ENCODE results near the gene ZC3H12A.

The ZC3H12A gene

GRCh38 chr1:37468037-37468436 is 6.3 kb upstream of the ZC3H12A start:
- in situ Hi-C loops (cut with HindIII; ENCODE audit: low pct_ligation_motif_present, low sequenced_read_pairs), result no loop called here
- H3K4me3 ChIP-seq (ENCODE audit: low read depth, low read length), result no peak overlapping the region
- DNase-seq, result no peak
- TF ChIP-seq, protein P1, sequence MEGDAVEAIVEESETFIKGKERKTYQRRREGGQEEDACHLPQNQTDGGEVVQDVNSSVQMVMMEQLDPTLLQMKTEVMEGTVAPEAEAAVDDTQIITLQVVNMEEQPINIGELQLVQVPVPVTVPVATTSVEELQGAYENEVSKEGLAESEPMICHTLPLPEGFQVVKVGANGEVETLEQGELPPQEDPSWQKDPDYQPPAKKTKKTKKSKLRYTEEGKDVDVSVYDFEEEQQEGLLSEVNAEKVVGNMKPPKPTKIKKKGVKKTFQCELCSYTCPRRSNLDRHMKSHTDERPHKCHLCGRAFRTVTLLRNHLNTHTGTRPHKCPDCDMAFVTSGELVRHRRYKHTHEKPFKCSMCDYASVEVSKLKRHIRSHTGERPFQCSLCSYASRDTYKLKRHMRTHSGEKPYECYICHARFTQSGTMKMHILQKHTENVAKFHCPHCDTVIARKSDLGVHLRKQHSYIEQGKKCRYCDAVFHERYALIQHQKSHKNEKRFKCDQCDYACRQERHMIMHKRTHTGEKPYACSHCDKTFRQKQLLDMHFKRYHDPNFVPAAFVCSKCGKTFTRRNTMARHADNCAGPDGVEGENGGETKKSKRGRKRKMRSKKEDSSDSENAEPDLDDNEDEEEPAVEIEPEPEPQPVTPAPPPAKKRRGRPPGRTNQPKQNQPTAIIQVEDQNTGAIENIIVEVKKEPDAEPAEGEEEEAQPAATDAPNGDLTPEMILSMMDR (IDR thresholded peaks at IDR 0.05; ENCODE audit: low read depth, low read length, missing control alignments), result no peak
- H3K27ac ChIP-seq, result no peak overlapping the region
- H3K36me3 ChIP-seq (replicated peaks), result no peaks in the 10 kb centered on the region
- no peaks in the 10 kb centered on the region for H3K27me3 ChIP-seq (replicated peaks)

DNA sequence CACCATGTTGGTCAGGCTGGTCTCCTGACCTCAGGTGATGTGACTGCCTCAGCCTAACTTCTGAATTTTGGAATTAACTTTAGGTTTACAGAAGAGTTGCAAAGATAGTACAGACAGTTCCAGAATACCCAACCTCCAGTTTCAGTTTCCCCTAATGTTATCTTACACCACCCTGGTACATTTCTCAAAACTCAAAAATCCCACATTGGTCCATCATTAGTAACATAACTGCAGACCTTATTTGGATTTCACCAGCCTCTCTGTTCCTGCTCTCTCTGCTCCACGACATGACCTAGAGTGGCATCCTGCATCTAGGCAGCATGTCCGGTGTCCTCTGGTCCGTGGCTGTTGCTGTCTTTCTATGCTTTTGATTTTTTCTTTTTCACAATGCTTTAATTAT is 5.0 kb upstream of the ZC3H12A start:
- DNase-seq, result no peak
- Histone ChIP-seq H3K36me3 (replicated peaks) (no peaks in the 10 kb centered on the region), H3K27me3 (replicated peaks) (no peaks in the 10 kb centered on the region), H3K27ac (no peak overlapping the region), H3K4me3 (ENCODE audit: low read depth, low read length) (no peak overlapping the region)
- in situ Hi-C loops (cut with HindIII; ENCODE audit: low pct_ligation_motif_present, low sequenced_read_pairs), result no loop called here
- TF ChIP-seq, protein P1 (IDR thresholded peaks at IDR 0.05; ENCODE audit: low read depth, low read length, missing control alignments), result no peak

DNA sequence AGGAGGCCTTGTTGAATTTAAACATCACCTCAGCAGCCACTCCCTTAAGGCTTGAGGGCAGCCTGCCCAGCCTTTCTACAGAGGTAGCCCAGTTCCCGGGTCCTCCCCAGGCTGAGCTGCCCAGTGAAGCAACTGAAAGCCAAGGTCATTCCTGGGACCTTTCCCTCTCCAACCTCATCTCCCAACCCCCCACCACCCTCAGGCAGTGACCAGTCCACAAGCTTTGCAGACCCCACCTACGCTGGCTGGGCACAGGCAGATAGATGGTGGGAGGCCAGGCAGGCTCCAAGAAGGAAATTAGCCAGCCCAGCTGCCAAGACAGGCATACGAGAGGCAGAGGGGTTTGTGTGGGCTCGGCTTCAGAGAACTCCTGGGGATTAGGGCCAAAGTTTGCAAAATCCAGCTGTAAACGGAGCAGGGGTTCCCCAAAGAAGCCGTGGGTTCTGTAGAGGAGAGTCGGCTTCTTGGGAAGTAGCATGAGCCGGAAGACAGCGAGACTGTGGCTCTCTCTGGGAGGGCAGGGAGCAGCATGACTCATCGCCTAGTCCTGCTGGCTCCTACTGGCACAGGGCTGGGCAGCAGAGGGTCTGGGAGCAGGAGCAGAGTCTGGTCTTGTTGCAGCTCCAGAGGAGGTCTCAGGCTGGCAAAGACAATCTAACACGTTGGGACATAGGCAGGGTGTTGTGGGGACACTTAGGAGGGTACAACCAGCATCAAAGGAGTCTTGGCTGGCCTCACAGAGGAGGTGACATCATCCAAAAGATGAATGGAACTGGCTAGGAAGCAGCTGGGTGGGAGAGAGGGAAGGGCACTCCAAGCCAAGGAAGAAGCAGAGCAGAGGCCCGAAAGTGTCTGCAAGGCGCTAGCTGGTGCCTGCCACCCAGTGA is 2.8 kb upstream of the ZC3H12A start:
- peak overlapping the region; percentile 26 for H3K4me3 ChIP-seq (ENCODE audit: low read depth, low read length)
- no peaks in the 10 kb centered on the region for H3K27me3 ChIP-seq (replicated peaks)
- TF ChIP-seq, protein P1 (IDR thresholded peaks at IDR 0.05; ENCODE audit: low read depth, low read length, missing control alignments), result no peak
- peak overlapping the region; percentile 90 for H3K27ac ChIP-seq
- peak; percentile 91 for DNase-seq
- H3K36me3 ChIP-seq (replicated peaks), result peaks cover 8% of the 10 kb centered on the region
- in situ Hi-C loops (cut with HindIII; ENCODE audit: low pct_ligation_motif_present, low sequenced_read_pairs), result no loop called here

GRCh38 chr1:37472281-37472680 is 2.1 kb upstream of the ZC3H12A start:
- TF ChIP-seq, protein P1 (IDR thresholded peaks at IDR 0.05; ENCODE audit: low read depth, low read length, missing control alignments), result no peak
- Histone ChIP-seq H3K36me3 (replicated peaks) (peaks cover 14% of the 10 kb centered on the region), H3K27ac (peak overlapping the region; percentile 90), H3K4me3 (ENCODE audit: low read depth, low read length) (no peak overlapping the region), H3K27me3 (replicated peaks) (no peaks in the 10 kb centered on the region)
- in situ Hi-C loops (cut with HindIII; ENCODE audit: low pct_ligation_motif_present, low sequenced_read_pairs), result no loop called here
- no peak for DNase-seq

DNA sequence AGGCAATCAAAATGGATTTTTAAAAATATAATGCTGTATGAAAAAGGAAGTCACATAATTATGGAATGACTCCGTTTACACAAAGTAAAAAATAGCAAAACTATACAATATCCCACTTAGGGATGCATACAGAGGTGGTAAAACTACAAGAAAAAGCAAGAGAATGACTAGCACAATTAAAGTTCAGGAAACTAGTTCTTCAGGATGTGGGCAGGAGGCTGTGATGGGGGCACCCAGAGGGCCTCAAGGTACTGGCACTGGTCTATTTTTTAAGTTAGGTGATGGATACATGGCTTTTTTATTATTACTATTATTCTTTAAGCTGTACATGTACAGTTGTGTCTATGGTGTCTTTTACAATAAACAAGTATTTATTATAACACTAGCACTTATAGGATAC is 1.4 kb upstream of the ZC3H12A start:
- H3K27ac ChIP-seq, result no peak overlapping the region
- H3K4me3 ChIP-seq (ENCODE audit: low read depth, low read length), result peak overlapping the region; percentile 90
- TF ChIP-seq, protein P1 (IDR thresholded peaks at IDR 0.05; ENCODE audit: low read depth, low read length, missing control alignments), result no peak
- no peak for DNase-seq
- H3K27me3 ChIP-seq (replicated peaks), result no peaks in the 10 kb centered on the region
- in situ Hi-C loops (cut with HindIII; ENCODE audit: low pct_ligation_motif_present, low sequenced_read_pairs), result no loop called here
- H3K36me3 ChIP-seq (replicated peaks), result peaks cover 21% of the 10 kb centered on the region
